Choroid plexus epithelial cell (primary cell): ENCODE results near the gene PPP1R12B.
"Not testable (repeated sequence)": the region's sequence is repeated elsewhere in the genome, so short reads cannot be mapped to it uniquely, and the experiment has no call there.

Experiments used
- DNase-seq: peaks from one replicate; pipeline ENCODE4 v3.0.0-alpha.2; 2010; ENCODE audit warnings: low read depth
- H3K4me3 ChIP-seq: 2 replicates; pipeline ENCODE4 v1.5.1; 2011; ENCODE audit warnings: low read depth, mild to moderate bottlenecking, control low read depth, low read length, moderate library complexity
- TF ChIP-seq, protein P1 (sequence below): conservative IDR thresholded peaks from 2 replicates; pipeline ENCODE4 v1.5.1; 2011; ENCODE audit warnings: low read depth, mild to moderate bottlenecking, control low read depth, inconsistent platforms, low read length, moderate library complexity

The PPP1R12B gene

GRCh38 chr1:202362212-202362611 lies 13.7 kb downstream of the PPP1R12B start:
- TF ChIP-seq, protein P1, sequence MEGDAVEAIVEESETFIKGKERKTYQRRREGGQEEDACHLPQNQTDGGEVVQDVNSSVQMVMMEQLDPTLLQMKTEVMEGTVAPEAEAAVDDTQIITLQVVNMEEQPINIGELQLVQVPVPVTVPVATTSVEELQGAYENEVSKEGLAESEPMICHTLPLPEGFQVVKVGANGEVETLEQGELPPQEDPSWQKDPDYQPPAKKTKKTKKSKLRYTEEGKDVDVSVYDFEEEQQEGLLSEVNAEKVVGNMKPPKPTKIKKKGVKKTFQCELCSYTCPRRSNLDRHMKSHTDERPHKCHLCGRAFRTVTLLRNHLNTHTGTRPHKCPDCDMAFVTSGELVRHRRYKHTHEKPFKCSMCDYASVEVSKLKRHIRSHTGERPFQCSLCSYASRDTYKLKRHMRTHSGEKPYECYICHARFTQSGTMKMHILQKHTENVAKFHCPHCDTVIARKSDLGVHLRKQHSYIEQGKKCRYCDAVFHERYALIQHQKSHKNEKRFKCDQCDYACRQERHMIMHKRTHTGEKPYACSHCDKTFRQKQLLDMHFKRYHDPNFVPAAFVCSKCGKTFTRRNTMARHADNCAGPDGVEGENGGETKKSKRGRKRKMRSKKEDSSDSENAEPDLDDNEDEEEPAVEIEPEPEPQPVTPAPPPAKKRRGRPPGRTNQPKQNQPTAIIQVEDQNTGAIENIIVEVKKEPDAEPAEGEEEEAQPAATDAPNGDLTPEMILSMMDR: no peak
- no peak overlapping the region for H3K4me3 ChIP-seq
- no peak for DNase-seq

DNA sequence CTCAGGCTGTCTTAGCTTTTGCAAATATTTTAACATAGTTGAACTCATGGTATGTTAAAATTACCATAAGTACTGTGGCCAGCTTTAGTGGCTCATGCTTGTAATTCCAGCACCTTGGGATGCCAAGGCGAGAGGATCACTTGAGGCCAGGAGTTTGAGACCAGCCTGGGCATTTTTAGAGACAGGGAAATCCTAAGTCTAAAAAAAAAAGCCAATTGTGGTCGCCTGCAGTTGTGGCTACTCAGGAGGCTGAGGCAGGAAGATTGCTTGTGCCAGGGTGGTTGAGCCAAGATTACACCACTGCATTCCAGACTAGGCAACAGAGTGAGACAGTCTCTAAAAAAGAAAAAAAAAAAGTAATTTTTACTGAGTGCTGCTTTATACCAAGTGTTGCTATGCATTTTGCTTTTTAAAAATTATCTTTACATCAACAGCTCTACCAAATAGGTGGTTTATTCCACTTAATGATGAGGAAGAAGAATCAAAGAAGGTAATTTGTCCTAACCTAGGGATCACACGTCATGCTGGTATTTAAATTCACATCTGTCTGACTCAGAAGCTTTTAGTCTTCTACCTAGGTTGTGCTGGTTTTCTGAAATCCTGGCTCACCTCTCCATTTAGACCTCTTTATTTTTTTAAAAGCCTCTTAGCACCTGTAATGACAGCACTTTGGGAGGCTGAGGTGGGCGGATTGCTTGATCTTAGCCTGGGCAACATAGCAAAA lies 16.8 kb downstream of the PPP1R12B start:
- DNase-seq: peak; percentile 57
- TF ChIP-seq, protein P1: no peak
- no peak overlapping the region for H3K4me3 ChIP-seq

- TF ChIP-seq, protein P1: no peak
- H3K4me3 ChIP-seq: no peak overlapping the region
- no peak for DNase-seq
These were observed 18.8 kb downstream of the PPP1R12B start for GRCh38 chr1:202367271-202367670.

DNA sequence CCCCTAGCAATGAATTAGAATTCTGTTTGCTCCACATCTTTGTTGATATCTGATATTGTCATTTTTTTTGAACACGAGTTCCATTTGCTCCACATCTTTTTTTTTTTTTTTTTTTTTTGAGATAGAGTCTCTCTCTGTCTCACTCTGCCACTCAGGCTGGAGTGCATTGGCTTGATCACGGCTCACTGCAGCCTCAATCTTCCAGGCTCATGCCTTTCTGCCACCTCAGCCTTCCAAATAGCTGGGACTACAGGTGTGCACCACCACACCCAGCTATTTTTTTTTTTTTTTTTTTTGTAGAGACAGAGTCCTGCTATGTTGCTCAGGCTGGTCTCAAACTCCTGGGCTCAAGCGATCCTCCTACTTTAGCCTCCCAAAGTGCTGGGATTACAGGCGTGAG lies 22.4 kb downstream of the PPP1R12B start:
- H3K4me3 ChIP-seq, DNase-seq: not testable (repeated sequence)

DNA sequence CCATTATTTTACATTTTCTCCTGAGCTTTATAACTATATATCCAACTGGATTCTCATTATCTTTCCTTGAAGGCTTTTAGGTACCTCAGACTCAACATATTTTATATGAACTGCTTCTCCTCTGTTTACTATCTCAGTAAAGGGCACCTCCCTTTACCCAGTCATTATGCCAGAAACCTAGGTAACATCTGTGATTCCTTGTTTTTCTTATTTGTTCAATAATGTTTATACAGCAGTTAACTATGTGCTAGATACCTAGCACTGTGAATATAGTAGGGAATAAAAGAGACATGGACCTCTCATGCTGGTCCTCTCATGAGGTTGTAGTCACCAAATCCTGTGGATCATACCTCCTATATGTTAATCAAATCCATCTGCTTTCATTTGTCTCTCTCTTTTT lies 25.6 kb downstream of the PPP1R12B start:
- DNase-seq: no peak
- TF ChIP-seq, protein P1: no peak
- no peak overlapping the region for H3K4me3 ChIP-seq

- not testable (repeated sequence) for DNase-seq, H3K4me3 ChIP-seq
These were observed 26.7 kb downstream of the PPP1R12B start for GRCh38 chr1:202375175-202375574.

GRCh38 chr1:202376247-202376646 lies 27.7 kb downstream of the PPP1R12B start:
- H3K4me3 ChIP-seq: no peak overlapping the region
- peak; percentile 37 for DNase-seq
- TF ChIP-seq, protein P1: no peak

DNA sequence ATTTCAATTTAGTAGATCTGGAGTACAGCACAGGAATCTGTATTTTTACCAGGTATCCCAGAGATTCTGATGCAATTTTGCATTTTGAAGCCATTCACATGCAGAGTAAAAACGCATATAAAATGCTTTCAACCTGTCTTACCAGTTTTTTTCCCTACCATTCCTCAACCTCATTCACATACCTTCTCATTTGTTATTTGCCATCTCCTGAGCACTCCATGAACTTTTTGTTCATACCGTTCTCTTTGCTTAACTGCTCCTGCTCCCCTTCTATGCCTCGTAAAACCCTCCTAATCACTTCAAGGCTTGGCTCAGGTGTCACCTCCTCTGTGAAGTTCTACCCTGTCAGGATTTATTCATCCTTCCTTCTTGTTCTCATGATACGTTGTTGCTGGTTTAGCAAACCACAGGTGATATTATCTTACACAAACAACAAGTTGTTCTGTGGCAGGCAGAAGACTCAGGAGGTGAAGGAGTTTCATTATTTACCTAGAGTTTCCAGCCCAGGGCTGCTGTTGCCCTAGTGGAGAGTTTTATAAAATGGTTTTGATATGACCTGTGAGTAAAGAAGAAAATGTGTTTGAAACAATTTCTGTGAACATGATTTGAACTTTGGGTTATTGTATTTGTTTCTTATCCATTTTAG lies 31.5 kb downstream of the PPP1R12B start:
- TF ChIP-seq, protein P1: peak; percentile 25
- peak; percentile 13 for DNase-seq
- H3K4me3 ChIP-seq: not testable (repeated sequence)

GRCh38 chr1:202380535-202380934 lies 32.0 kb downstream of the PPP1R12B start:
- not testable (repeated sequence) for H3K4me3 ChIP-seq
- DNase-seq: peak; percentile 20

GRCh38 chr1:202381867-202382266 lies 33.4 kb downstream of the PPP1R12B start:
- DNase-seq: not testable (repeated sequence)

DNA sequence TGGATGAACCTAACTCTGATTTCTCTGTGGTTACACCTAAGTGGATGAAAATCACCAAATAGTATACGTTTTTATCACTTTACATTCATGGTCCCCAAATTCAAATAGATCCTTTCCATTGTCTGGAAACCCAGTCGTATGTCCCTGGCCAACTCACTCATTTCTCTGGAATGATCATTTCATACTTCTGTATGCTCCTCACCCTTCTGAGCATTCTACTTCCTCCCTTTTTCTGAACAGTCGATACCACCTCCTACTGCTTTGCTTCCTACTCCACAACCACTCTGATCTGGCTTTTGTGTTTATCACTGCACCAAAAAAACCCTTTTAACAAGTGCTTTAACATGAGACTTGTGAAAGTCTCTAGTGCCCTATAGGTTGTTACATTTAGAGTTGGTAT lies 47.3 kb downstream of the PPP1R12B start:
- peak; percentile 56 for DNase-seq

More at GRCh38 chr1:202381867-202382266, 33.4 kb downstream of the PPP1R12B start:
- not testable (repeated sequence) for H3K4me3 ChIP-seq

More for the DNA sequence above, 47.3 kb downstream of the PPP1R12B start:
- not testable (repeated sequence) for H3K4me3 ChIP-seq
